Kidney epithelial cell (primary cell): Measurements from ENCODE around the gene CIB1. TPM values are rescaled to one million over a fixed set of nuclear protein-coding genes. Genes with fewer than 3 reads are reported as not detected.

Experiments used
- DNase-seq: peaks from one replicate; pipeline ENCODE4 v3.0.0-alpha.2; 2010; ENCODE audit warnings: low read depth
- H3K27me3 ChIP-seq: 2 replicates; pipeline ENCODE4 v1.6.0; 2011; ENCODE audit warnings: low read length; ENCODE audit not compliant: control insufficient read depth, insufficient read depth
- H3K36me3 ChIP-seq: 2 replicates; pipeline ENCODE4 v1.5.1; 2011; ENCODE audit warnings: low read length; ENCODE audit not compliant: control insufficient read depth, insufficient read depth
- H3K4me3 ChIP-seq: 2 replicates; pipeline ENCODE4 v1.5.1; 2011; ENCODE audit warnings: low read depth, mild to moderate bottlenecking, control low read depth, low read length
- CTCF ChIP-seq: IDR thresholded peaks from 2 replicates; pipeline ENCODE4 v1.5.1; 2011; ENCODE audit warnings: mild to moderate bottlenecking, moderate library complexity, low read length, control low read depth, inconsistent platforms; ENCODE audit not compliant: insufficient read depth, poor library complexity, severe bottlenecking
- total RNA-seq: library from RNA; depleted of rRNA; stranded (reverse); fragments of >200 nt; gene quantifications from 2 replicates; pipeline ENCODE4 v1.2.3, GENCODE V29; 2015

CIB1 gene
- total RNA-seq, 1 donor from 2014 or later = 33.6 TPM

DNA sequence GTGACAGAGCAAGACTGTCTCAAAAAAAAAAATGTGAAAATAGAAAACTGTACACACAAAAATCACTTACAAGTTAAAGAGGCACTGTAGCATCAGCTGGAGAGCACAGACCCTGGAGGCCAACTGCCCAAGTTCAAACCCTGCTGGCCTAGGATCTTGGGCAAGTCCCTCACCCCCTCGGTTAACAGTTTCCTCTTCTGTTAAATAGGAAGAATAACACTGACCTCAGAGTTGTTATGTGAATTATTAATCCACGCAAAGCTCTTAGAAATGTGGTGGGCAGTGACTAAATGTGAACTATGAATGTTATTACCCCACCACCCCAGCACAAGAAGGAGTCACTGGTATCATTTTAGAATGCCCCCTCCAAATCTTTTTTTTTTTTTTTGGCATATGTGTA lies 11.2 kb downstream of the CIB1 start:
- H3K4me3 ChIP-seq = no peak overlapping the region
- H3K36me3 ChIP-seq = peaks cover 6% of the 10 kb centered on the region
- no peak for TF ChIP-seq CTCF
- no peak for DNase-seq
- H3K27me3 ChIP-seq = no peaks in the 10 kb centered on the region

DNA sequence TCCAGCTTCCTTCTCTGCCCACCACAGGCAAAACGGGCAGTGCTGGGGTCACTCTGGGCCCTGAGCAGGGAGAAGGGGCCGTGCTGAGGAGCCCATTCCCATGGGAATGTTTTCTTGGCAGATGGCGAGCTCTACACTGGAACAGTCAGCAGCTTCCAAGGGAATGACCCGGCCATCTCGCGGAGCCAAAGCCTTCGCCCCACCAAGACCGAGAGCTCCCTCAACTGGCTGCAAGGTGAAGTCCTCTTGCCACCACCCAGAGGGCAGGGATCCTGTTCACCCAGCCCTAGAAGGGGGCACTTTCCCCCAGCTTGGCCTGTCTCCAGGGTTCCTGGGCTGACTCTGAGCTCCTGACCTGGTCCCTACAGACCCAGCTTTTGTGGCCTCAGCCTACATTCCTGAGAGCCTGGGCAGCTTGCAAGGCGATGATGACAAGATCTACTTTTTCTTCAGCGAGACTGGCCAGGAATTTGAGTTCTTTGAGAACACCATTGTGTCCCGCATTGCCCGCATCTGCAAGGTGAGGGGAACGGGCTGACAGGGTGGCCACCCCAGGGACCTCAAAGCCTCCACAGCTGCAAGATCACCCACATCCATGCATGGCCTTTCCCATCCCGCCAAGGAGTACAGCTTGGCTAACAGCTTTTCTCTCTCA lies 12.4 kb downstream of the CIB1 start:
- no peak for DNase-seq
- Histone ChIP-seq H3K4me3 (no peak overlapping the region), H3K27me3 (no peaks in the 10 kb centered on the region), H3K36me3 (peaks cover 4% of the 10 kb centered on the region)
- TF ChIP-seq CTCF = peak; percentile 75

DNA sequence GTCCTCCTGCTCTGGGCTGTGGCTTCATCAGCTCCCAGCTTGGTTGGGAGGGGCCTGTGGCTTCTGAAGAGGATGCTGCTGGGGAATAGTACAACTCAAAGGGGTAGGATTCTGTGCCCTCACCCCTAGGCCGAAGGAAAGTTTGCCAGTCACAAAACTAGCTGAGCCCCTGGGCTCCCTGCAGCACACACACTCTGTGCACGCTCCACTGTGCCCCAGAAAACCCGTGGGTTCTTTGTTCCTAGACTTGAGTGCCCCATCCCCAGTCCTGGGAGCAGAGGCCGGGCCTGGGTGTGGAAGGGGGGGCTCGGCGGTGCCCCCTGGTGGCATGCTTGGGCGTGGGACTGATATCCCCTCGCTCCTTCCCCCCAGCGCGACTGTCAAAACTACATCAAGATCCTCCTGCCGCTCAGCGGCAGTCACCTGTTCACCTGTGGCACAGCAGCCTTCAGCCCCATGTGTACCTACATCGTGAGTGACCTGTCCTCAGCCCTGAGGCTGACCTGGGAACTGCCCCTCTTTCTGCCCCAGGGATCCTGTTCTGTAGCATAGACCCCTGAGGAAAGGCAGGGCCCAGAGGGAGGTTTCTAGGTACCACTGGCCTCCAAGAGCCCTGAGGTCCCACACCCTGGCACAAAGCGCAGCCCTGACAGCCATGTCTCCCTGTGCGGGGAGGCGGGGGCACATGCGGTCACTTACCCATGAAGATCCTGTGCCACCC lies 14.2 kb downstream of the CIB1 start:
- no peak for DNase-seq
- TF ChIP-seq CTCF = peak; percentile 75
- Histone ChIP-seq H3K36me3 (peaks cover 3% of the 10 kb centered on the region), H3K27me3 (no peaks in the 10 kb centered on the region), H3K4me3 (no peak overlapping the region)

- H3K4me3 ChIP-seq = no peak overlapping the region
- TF ChIP-seq CTCF = no peak
- H3K27me3 ChIP-seq = no peaks in the 10 kb centered on the region
- DNase-seq = no peak
- peaks cover 3% of the 10 kb centered on the region for H3K36me3 ChIP-seq
Measured at GRCh38 chr15:90217671-90218394, 15.9 kb downstream of the CIB1 start.

GRCh38 chr15:90214553-90215196 lies 19.1 kb downstream of the CIB1 start:
- TF ChIP-seq CTCF = peak; percentile 44
- H3K36me3 ChIP-seq = peaks cover 1% of the 10 kb centered on the region

More at GRCh38 chr15:90214553-90215196, 19.1 kb downstream of the CIB1 start:
- H3K4me3 ChIP-seq = no peak overlapping the region
- DNase-seq = no peak
- H3K27me3 ChIP-seq = no peaks in the 10 kb centered on the region
